GM15510 (cell line): ENCODE measurements around the gene LECT2.

Source experiments
- POLR2A ChIP-seq: IDR thresholded peaks from 3 replicates; pipeline ENCODE4 v1.6.1; 2011; ENCODE audit warnings: borderline replicate concordance; ENCODE audit not compliant: insufficient read length; ENCODE audit errors: extremely low read depth

LECT2 gene

DNA sequence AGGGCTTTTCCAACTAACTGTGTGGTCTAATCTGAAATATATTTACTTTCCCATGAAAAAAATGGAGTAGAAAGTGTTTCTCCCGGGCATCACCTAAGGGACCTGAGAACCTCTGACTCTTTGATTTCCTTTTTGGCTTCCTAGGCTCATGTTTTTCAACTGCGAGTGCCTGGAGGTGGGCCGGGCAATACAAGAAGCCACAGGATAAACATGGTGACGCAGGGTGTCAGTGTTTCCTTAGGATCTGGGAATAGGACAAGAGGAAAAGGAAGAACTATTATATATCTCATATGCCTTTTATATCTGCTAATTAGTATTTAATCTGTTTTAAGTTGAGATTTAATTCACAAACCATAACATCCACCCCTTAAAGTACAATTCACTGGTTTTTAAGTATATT, 11.4 kb upstream of the LECT2 start:
- no peak for TF ChIP-seq POLR2A

DNA sequence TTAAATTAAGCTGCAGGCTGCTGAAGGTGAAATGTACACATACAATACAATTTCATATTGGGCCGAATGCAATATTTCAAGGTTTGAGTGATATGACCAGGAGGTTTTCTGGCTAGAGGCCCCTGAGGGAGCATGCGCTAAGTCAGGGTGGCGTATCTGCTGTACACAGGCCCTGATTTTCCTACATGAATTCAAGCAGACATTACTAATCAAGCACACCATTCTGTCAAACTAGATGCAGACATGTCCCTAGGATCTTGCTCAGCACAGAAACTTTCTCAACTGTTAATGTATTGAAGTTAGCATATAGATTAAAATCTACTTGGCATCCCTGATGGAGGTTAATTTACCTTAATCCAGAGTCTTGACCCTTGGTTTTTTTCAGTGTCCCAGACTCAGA, 10.7 kb upstream of the LECT2 start:
- no peak for TF ChIP-seq POLR2A

DNA sequence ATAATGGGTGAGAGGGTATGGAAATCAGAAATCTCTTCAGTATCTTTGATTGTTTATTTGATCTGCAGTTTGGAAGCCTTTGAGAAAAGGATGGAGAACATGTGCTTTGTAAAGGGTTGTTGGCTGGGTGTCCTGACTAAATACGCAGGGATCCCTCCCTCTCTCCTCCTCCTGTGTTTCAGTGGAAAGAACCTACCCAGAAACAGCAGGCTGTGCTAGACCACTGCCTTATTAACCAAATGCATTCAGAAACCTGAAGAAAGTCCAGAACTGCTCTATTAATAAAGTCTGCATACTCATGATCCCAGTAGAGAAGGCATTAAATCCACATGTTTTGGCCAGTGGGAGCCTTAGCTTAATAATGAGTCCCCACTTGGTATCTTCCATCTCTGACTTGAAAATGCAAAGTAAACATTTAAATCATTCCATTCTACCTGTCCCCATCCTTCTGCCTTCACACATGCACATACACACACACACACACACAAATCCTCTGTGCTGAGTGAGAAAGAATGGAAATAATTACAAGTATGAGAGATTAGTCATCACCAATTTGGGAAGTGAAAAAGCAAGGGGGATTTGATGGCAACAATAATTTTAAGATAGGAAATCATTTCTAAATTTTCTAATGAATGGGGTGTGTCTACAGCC, 10.0 kb upstream of the LECT2 start:
- no peak for TF ChIP-seq POLR2A

DNA sequence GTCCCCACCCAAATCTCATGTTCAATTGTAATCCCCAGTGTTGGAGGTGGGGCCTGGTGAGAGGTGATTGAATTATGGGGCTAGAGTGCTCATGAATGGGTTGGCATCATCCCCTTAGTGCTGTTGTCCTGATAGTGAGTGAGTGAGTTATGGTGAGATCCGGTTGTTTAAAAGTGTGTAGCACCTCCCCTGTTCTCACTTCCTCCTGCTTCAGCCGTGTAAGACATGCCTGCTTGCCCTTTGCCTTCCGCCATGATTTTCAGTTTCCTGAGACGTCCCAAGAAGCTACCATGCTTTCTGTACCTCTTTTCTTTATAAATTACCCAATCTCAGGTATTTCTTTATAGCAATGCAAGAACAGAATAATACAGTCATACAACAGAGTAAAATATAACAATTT, 742 bp upstream of the LECT2 start:
- no peak for TF ChIP-seq POLR2A

DNA sequence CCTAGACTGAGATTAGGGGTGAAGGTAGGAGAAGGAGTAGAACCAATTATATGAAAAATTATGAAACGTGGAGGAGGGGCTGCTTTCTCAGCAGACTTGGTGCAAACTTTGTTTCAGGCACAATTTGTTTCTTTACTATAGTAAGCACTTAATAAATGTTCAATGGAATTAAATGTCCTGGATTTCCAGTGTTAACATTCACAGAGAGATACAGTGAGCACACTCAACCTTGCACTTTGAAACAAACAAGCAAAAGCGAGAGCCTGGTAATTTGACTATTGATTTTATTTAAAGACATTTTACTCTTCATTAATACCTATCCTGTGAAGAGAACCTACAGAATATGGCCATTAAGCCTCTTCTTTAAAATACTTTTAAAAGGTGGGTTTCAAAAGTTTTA, 933 bp downstream of the LECT2 start:
- no peak for TF ChIP-seq POLR2A

DNA sequence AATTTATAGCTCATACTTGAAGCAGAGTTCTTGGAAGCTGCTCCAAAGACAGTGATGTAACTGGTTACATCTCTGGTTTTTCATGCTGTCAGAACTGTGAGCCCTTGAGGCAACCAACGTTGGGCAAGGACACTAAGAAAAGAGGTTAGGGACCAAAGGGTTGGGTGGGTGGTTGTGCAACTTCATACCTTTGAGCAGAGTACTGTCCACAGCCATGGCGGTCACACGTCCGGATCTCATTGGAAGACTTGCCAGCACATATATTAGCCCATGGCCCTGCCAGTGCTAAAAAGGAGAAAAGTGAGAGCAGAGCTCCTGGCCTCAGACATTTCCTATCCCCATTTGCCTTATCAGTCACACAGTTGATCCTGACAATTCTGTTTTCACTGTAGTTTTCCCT, 2.1 kb downstream of the LECT2 start:
- TF ChIP-seq POLR2A, result no peak

DNA sequence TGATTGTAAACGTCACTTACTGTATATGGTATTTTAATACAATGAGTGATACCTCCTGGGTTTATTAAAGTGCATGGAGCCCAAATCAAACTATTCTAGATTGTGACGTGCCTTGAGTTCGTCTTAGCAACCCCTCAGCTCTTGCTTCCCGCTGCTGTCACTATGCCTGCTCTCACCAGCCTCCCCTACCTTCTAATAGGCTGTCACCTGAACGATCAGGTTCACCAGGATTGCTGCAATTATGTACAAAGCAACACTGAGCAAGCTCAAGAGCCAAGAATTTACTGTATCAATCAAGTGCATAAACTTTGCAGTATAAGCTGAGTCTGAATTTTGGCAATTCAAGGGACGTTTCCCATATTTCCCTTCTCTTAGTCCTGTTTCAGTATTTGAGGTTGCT, 3.0 kb downstream of the LECT2 start:
- TF ChIP-seq POLR2A, result no peak

DNA sequence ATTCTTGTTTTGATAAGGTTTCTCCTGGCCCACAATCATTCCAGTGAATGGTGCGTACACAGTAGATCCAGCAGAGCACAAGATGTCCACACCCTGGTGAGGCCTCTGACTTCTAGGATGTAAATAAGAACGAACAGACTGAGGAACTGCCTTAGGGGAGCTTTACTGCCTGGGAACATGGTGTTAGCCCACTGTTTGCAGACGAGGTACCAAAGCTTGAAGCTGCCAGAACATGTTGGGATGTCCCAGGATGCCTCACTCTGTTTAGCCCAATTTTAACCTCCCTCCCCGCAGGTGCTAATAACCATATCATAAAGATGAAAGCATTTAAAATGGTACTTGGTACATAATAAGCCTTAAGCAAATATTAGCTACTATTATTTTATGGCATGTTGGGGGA, 3.5 kb downstream of the LECT2 start:
- no peak for TF ChIP-seq POLR2A

DNA sequence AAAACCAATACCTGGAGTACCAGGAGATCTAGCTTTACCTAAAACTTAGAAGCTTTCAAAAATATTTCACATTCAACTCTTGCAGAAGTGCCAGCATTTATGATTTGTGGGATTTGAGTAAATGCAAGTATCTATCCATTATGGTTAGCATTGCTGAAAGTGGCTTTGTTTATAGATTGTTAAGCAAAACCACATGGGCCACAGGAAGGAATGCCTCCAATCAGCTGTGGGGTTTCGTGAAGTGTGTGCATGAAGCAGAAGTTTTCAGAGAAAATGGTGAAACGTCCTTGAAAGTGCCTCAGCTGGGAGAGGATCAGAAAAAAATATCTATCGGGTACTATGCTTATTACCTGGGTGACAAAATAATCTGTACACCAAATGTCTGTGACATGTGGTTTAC, 4.2 kb downstream of the LECT2 start:
- TF ChIP-seq POLR2A, result no peak

DNA sequence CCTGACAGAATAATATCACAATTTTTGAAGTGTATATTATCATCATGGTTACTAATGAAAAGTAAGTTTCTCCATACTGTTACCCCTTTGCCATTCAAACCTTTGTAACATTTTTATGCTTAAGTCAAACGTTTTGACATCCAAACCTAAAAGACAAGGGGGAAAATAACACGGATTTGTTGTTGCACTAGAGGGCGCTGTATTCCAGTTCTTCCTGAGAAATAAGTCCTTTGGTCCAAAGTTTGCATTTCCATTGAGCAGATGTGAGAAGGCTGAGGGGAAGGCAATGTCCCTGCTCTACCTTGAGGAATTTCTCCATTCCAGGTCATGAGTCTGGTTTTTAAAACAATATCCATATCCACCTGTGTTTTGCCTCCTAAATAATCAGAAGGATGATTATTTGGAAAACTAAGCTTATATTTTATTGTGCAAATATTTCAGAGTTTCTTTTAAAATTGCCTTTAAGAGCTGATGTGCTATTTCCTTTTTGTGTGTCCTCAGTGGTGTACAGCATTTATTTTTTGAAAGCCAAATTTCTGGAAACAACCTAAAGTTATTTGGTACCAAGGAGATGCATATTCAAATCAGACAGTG, 9.7 kb downstream of the LECT2 start:
- no peak for TF ChIP-seq POLR2A

DNA sequence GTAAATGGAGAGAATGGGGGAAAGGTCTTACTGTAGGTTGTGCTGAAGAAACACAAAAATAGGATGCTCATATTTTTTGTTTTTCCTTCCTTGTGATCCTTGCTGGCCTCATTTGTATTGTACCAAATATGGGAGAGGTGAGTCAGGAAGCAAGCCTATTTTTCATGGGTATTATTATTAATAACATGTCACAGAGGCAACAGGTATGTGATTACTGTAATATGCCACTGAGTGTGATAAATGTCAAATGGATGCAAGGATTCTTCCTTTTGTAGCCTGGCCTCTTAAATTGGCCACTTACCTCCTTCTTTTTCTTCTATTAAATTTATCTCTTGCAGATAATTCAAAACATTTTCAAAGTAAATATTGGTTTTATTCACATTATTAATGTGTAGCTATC, 10.2 kb downstream of the LECT2 start:
- no peak for TF ChIP-seq POLR2A

DNA sequence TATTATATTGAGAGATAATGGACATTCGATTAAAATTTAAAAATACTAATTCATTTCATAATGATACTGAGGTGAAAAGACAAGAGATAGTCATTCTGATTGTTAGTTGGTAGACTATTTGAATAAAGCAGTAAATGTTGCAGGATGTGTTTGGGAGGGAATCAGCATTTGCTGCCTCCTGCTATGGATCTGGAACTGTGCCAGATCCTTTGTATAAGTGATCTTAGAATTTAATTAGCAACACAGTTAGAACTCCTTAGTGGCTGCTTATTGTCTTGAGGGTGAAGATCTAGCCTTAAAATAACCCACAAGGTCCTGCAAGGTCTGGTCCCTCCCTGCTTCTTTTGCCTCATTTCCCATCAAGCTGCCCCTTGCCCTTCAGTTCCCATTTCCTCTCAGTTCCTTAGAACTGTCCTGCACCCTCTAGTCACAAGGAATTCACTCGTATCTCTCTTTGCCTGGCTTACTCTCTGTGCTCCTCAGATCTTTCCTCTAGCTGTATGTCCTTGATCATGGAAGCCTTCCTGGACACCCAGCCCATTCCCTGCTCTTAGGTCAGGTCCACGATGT, 12.5 kb downstream of the LECT2 start:
- no peak for TF ChIP-seq POLR2A

DNA sequence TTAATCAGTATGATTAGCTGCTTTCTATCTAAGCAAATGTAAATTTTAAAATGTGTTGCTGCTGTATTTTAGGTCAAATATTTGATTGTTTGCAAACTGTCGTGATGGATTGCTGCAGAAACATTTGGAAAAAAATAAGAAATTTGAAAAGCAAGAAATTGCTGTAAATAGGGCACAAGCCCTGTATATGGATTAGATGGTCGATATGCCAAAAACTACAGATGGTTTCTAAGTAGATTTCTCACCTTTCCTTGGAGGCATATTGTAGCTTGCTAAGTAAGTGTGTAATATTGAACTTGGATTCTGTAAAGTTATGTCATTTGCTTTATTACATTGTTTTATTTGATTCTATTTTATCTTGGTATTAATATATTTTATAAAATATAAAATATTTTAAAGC, 13.1 kb downstream of the LECT2 start:
- TF ChIP-seq POLR2A, result no peak

DNA sequence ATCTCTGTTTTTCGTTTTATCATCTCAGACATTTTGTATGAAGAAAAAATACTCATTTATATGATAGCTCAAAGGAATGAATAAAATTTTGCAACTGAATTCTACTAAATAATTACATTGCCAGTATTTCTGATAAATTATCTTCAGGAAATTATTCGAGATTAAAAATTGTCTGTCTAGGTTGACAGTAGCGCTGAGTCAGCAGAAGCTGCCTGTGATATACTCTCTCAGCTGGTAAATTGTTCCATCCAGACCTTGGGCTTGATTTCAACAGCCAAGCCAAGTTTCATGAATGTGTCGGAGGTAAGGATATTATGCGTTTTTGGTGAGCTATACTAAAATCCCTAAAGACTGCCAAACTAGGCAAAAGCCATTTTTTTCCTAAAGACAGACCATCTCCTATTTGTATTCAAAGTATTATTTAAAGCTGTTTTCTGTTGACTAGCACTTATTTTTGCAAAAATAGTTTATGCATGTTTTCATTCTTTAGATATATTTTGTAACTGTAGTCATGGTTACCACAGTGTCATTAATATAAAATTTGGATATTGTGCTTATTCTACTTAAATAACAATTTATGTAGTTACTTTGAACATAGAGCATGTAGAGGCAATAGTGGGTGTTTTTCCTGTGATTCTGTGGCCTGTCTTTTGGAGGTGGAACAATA, 17.4 kb downstream of the LECT2 start:
- TF ChIP-seq POLR2A, result no peak

DNA sequence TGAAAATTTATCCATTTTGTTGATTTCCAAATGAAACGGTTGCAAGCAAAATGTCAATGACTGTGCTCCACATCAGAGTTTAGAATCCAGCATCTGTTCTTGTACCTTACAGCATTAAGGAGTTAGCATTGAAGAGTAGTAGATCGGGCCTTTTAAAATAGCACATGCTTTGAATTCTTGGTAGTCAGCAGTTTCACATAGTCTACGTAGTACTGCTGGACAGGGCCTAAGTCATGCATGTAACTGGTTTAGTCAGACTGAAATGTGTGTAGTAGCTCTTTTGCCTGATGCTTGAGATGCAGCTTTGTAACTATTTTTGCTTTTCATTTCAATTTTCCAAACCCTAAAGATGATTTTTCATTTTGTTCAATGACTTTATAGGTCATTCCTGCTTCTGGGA, 19.8 kb downstream of the LECT2 start:
- TF ChIP-seq POLR2A, result no peak

DNA sequence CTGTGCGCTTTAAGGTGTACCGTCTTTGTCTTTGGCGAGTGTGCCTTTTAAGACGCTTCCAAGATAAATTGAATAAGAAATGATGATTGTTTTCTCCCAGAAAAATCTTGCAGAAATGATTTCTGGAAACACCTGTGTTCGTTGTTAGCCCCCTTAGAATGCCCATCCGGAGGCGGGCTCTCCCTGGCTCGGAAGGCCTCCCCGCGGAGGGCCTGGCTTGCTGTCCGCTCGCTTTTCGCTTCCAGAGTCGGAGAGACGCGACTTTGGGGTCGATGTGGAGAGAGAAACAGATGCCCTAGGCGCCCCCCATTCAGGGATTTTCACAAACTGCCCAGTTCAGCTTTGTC, 23.9 kb downstream of the LECT2 start:
- no peak for TF ChIP-seq POLR2A
